Mesendoderm (in vitro differentiated cells): ENCODE measurements around the gene FILIP1L.

Experiments used
- DNase-seq: peaks from one replicate; pipeline ENCODE4 v3.0.0; 2013
- H2AK5ac ChIP-seq: 2 replicates; pipeline ENCODE4 v1.6.1; 2013; ENCODE audit warnings: low read length, inconsistent platforms
- H2BK120ac ChIP-seq: 2 replicates; pipeline ENCODE4 v1.6.1; 2013; ENCODE audit warnings: low read depth, mild to moderate bottlenecking, low read length, moderate library complexity, mixed read lengths
- H2BK15ac ChIP-seq: replicated peaks from 2 replicates; pipeline ENCODE4 v1.6.1; 2013; ENCODE audit warnings: low read depth, mild to moderate bottlenecking, moderate library complexity
- H2BK5ac ChIP-seq: 2 replicates; pipeline ENCODE4 v1.6.1; 2013; ENCODE audit warnings: low read length, inconsistent platforms
- H3K18ac ChIP-seq: 2 replicates; pipeline ENCODE4 v1.6.1; 2013; ENCODE audit warnings: mild to moderate bottlenecking, low read length, mixed read lengths
- H3K23ac ChIP-seq: one replicate; pipeline ENCODE4 v1.6.1; 2013; ENCODE audit warnings: low read length
- H3K27ac ChIP-seq: 2 replicates; pipeline ENCODE4 v1.5.1; 2013; ENCODE audit warnings: low read depth, mild to moderate bottlenecking, inconsistent platforms, low read length, moderate library complexity
- H3K27me3 ChIP-seq: 2 replicates; pipeline ENCODE4 v1.6.1; 2013; ENCODE audit warnings: low read length, control low read depth, mild to moderate bottlenecking, inconsistent platforms; ENCODE audit not compliant: insufficient read depth, poor library complexity
- H3K36me3 ChIP-seq: 2 replicates; pipeline ENCODE4 v1.6.1; 2013; ENCODE audit warnings: low read length, inconsistent platforms; ENCODE audit not compliant: control insufficient read depth, insufficient read depth
- H3K4ac ChIP-seq: one replicate; pipeline ENCODE4 v1.6.1; 2013; ENCODE audit warnings: low read depth, mild to moderate bottlenecking, low read length, moderate library complexity
- H3K4me1 ChIP-seq: 2 replicates; pipeline ENCODE4 v1.6.1; 2013; ENCODE audit warnings: low read depth, low read length, inconsistent platforms; ENCODE audit not compliant: control insufficient read depth
- H3K4me2 ChIP-seq: 2 replicates; pipeline ENCODE4 v1.6.1; 2013; ENCODE audit warnings: low read length
- H3K4me3 ChIP-seq: 2 replicates; pipeline ENCODE4 v1.5.1; 2013; ENCODE audit warnings: mild to moderate bottlenecking, low read length
- H3K56ac ChIP-seq: one replicate; pipeline ENCODE4 v1.6.1; 2013; ENCODE audit warnings: low read length
- H3K79me1 ChIP-seq: 2 replicates; pipeline ENCODE4 v1.6.1; 2013; ENCODE audit warnings: low read length, inconsistent platforms
- H3K79me2 ChIP-seq: 2 replicates; pipeline ENCODE4 v1.6.1; 2013; ENCODE audit warnings: mild to moderate bottlenecking, low read length; ENCODE audit not compliant: control insufficient read depth, insufficient read depth
- H3K9ac ChIP-seq: 2 replicates; pipeline ENCODE4 v1.6.1; 2013; ENCODE audit warnings: low read length, inconsistent platforms
- H4K5ac ChIP-seq: one replicate; pipeline ENCODE4 v1.6.1; 2013; ENCODE audit warnings: low read length
- H4K8ac ChIP-seq: one replicate; pipeline ENCODE4 v1.6.1; 2013; ENCODE audit warnings: low read depth, mild to moderate bottlenecking, control low read depth, low read length, moderate library complexity
- WGBS: extraction: QIAGEN DNeasy Blood & Tissue Kit; methylation state at CpG from one replicate; pipeline ENCODE4 v1.1.7; 2013; ENCODE audit warnings: low lambda C conversion rate, missing lambda C conversion rate; ENCODE audit not compliant: insufficient coverage; ENCODE audit errors: extremely low coverage; 5-methylcytosine and 5-hydroxymethylcytosine counted together

FILIP1L gene

DNA sequence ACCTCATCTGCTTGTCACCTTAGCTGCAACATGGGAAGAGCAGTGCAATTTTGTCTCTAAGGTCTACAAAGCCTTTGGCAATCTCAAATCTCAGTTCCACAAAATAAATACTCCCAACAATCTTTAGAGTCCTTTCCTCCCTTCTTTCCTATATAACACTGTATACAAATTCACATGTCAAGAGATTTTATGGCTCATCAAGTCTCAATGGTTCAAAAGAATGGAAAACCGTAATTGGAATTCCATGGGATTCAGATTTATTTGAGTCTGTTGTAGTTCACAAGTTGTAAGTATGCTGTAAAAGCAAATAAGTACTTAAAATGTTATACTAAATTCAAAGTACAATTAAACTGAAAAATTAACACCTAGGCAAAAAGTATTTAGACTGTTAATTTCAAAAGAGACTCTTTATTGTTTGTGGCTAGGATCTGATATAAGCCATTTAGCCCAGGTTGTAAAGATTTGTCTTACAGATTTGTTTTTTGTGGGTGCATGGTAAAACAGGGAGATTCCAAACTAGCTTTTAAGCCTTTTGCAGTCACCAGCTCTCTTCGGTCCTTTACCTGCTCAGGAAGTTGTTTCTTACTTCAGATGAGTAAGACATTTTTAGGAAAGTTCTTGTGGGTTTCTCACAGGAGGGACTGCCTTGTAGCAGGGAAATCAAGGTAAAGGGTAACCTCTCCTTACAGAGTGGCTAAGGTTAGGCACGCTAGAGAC is 246.5 kb downstream of the FILIP1L start:
- no CpG with 5 or more reads among the region's 3 CpGs for WGBS
- no peak for DNase-seq
- peaks cover 8% of the 10 kb centered on the region for H3K4me1 ChIP-seq

GRCh38 chr3:99866261-99866761 is 248.0 kb downstream of the FILIP1L start:
- H3K79me2 ChIP-seq: no peaks in the 10 kb centered on the region
- no peak overlapping the region for H3K23ac ChIP-seq
- H2BK5ac ChIP-seq: no peak overlapping the region
- H3K9ac ChIP-seq: no peak overlapping the region
- peaks cover 6% of the 10 kb centered on the region for H3K4me1 ChIP-seq
- H4K5ac ChIP-seq: no peak overlapping the region
- H3K27ac ChIP-seq: no peak overlapping the region
- no peak overlapping the region for H3K4me2 ChIP-seq
- no peak overlapping the region for H2BK120ac ChIP-seq
- no peak overlapping the region for H2BK15ac ChIP-seq
- H3K4me3 ChIP-seq: no peak overlapping the region
- H3K4ac ChIP-seq: no peak overlapping the region
- no peak overlapping the region for H4K8ac ChIP-seq
- no peak for DNase-seq
- no peaks in the 10 kb centered on the region for H3K27me3 ChIP-seq
- H2AK5ac ChIP-seq: no peak overlapping the region
- no peak overlapping the region for H3K18ac ChIP-seq
- peaks cover 7% of the 10 kb centered on the region for H3K79me1 ChIP-seq
- no peak overlapping the region for H3K56ac ChIP-seq
- H3K36me3 ChIP-seq: no peaks in the 10 kb centered on the region
- no CpG with 5 or more reads among the region's 3 CpGs for WGBS

More for the DNA sequence above, 246.5 kb downstream of the FILIP1L start:
- Histone ChIP-seq H2BK15ac (no peak overlapping the region), H3K79me2 (no peaks in the 10 kb centered on the region), H3K9ac (no peak overlapping the region), H3K27me3 (no peaks in the 10 kb centered on the region), H3K4ac (no peak overlapping the region), H3K36me3 (no peaks in the 10 kb centered on the region), H3K4me3 (no peak overlapping the region), H4K5ac (no peak overlapping the region), H3K23ac (no peak overlapping the region), H3K56ac (no peak overlapping the region), H4K8ac (no peak overlapping the region), H3K79me1 (peaks cover 5% of the 10 kb centered on the region), H2BK120ac (no peak overlapping the region), H2AK5ac (no peak overlapping the region), H3K4me2 (no peak overlapping the region), H3K27ac (no peak overlapping the region), H3K18ac (no peak overlapping the region), H2BK5ac (no peak overlapping the region)

DNA sequence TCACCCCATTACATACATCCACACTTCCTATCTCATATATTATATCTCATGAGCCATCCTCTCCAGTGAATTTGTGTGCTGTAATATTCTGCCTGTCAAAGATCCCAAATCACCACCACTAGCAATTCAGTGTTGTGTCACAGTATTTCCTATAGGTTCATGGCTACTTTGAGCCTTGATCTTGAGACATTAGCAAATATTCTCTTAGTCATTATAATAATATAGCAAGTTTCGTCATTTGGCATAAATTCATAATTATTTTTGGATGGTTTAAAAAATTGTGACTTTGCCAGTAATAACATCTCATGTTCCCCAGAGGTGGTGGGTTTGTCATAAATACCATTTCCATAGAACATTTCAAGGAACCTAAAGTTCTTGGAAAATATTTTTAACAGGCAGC is 249.0 kb downstream of the FILIP1L start:
- Histone ChIP-seq H3K4me1 (peaks cover 6% of the 10 kb centered on the region), H2BK120ac (no peak overlapping the region), H3K56ac (no peak overlapping the region), H3K27me3 (no peaks in the 10 kb centered on the region), H2AK5ac (no peak overlapping the region), H4K5ac (no peak overlapping the region), H3K9ac (no peak overlapping the region), H2BK5ac (no peak overlapping the region), H4K8ac (no peak overlapping the region), H3K79me1 (peaks cover 7% of the 10 kb centered on the region), H3K18ac (no peak overlapping the region), H3K79me2 (no peaks in the 10 kb centered on the region), H3K36me3 (no peaks in the 10 kb centered on the region), H3K23ac (no peak overlapping the region), H3K27ac (no peak overlapping the region), H3K4me3 (no peak overlapping the region), H3K4ac (no peak overlapping the region), H2BK15ac (no peak overlapping the region), H3K4me2 (no peak overlapping the region)
- no peak for DNase-seq
- WGBS: no CpG with 5 or more reads among the region's 1 CpG

- Histone ChIP-seq H3K23ac (no peak overlapping the region), H3K36me3 (no peaks in the 10 kb centered on the region), H3K27me3 (no peaks in the 10 kb centered on the region), H2BK15ac (no peak overlapping the region), H3K4me3 (no peak overlapping the region), H3K4me2 (no peak overlapping the region), H3K4ac (no peak overlapping the region), H2AK5ac (no peak overlapping the region), H3K79me1 (peaks cover 7% of the 10 kb centered on the region), H2BK120ac (no peak overlapping the region), H4K5ac (no peak overlapping the region), H2BK5ac (no peak overlapping the region), H3K9ac (no peak overlapping the region), H3K18ac (no peak overlapping the region), H3K56ac (no peak overlapping the region), H3K79me2 (no peaks in the 10 kb centered on the region), H3K27ac (no peak overlapping the region), H3K4me1 (peaks cover 6% of the 10 kb centered on the region), H4K8ac (no peak overlapping the region)
- WGBS: no CpG with 5 or more reads among the region's 2 CpGs
- no peak for DNase-seq
Measured at GRCh38 chr3:99864289-99864688, 250.0 kb downstream of the FILIP1L start.

GRCh38 chr3:99863588-99863987 is 250.7 kb downstream of the FILIP1L start:
- H2BK120ac ChIP-seq: no peak overlapping the region
- H4K5ac ChIP-seq: no peak overlapping the region
- H3K23ac ChIP-seq: no peak overlapping the region
- no peak overlapping the region for H3K56ac ChIP-seq
- H4K8ac ChIP-seq: no peak overlapping the region
- no peak overlapping the region for H2BK5ac ChIP-seq
- H3K27ac ChIP-seq: no peak overlapping the region
- H3K79me2 ChIP-seq: no peaks in the 10 kb centered on the region
- no peaks in the 10 kb centered on the region for H3K36me3 ChIP-seq
- no peak overlapping the region for H2AK5ac ChIP-seq
- H3K4me2 ChIP-seq: no peak overlapping the region
- peaks cover 7% of the 10 kb centered on the region for H3K79me1 ChIP-seq
- H3K4me1 ChIP-seq: peaks cover 6% of the 10 kb centered on the region
- no peak for DNase-seq
- no peak overlapping the region for H3K9ac ChIP-seq
- H3K4ac ChIP-seq: no peak overlapping the region
- no peak overlapping the region for H3K4me3 ChIP-seq
- H3K27me3 ChIP-seq: no peaks in the 10 kb centered on the region
- WGBS: no CpG with 5 or more reads among the region's 2 CpGs
- H3K18ac ChIP-seq: no peak overlapping the region
- no peak overlapping the region for H2BK15ac ChIP-seq

GRCh38 chr3:99863002-99863401 is 251.3 kb downstream of the FILIP1L start:
- H2BK120ac ChIP-seq: no peak overlapping the region
- no peak overlapping the region for H2BK5ac ChIP-seq
- H3K56ac ChIP-seq: no peak overlapping the region
- no CpG with 5 or more reads among the region's 6 CpGs for WGBS
- no peak overlapping the region for H4K8ac ChIP-seq
- H3K9ac ChIP-seq: no peak overlapping the region
- H3K79me1 ChIP-seq: peaks cover 7% of the 10 kb centered on the region
- no peak overlapping the region for H3K4ac ChIP-seq
- no peaks in the 10 kb centered on the region for H3K36me3 ChIP-seq
- no peaks in the 10 kb centered on the region for H3K79me2 ChIP-seq
- no peak overlapping the region for H2BK15ac ChIP-seq
- no peak overlapping the region for H3K18ac ChIP-seq
- no peak overlapping the region for H3K4me3 ChIP-seq
- H3K27me3 ChIP-seq: no peaks in the 10 kb centered on the region
- H4K5ac ChIP-seq: no peak overlapping the region
- peaks cover 4% of the 10 kb centered on the region for H3K4me1 ChIP-seq
- H2AK5ac ChIP-seq: no peak overlapping the region
- DNase-seq: no peak
- H3K27ac ChIP-seq: no peak overlapping the region
- no peak overlapping the region for H3K23ac ChIP-seq
- H3K4me2 ChIP-seq: no peak overlapping the region
